Measurements from ENCODE around the gene HDLBP. TPM values are rescaled to one million over a fixed set of nuclear protein-coding genes. Genes with fewer than 3 reads are reported as not detected.

The HDLBP gene, protein sequence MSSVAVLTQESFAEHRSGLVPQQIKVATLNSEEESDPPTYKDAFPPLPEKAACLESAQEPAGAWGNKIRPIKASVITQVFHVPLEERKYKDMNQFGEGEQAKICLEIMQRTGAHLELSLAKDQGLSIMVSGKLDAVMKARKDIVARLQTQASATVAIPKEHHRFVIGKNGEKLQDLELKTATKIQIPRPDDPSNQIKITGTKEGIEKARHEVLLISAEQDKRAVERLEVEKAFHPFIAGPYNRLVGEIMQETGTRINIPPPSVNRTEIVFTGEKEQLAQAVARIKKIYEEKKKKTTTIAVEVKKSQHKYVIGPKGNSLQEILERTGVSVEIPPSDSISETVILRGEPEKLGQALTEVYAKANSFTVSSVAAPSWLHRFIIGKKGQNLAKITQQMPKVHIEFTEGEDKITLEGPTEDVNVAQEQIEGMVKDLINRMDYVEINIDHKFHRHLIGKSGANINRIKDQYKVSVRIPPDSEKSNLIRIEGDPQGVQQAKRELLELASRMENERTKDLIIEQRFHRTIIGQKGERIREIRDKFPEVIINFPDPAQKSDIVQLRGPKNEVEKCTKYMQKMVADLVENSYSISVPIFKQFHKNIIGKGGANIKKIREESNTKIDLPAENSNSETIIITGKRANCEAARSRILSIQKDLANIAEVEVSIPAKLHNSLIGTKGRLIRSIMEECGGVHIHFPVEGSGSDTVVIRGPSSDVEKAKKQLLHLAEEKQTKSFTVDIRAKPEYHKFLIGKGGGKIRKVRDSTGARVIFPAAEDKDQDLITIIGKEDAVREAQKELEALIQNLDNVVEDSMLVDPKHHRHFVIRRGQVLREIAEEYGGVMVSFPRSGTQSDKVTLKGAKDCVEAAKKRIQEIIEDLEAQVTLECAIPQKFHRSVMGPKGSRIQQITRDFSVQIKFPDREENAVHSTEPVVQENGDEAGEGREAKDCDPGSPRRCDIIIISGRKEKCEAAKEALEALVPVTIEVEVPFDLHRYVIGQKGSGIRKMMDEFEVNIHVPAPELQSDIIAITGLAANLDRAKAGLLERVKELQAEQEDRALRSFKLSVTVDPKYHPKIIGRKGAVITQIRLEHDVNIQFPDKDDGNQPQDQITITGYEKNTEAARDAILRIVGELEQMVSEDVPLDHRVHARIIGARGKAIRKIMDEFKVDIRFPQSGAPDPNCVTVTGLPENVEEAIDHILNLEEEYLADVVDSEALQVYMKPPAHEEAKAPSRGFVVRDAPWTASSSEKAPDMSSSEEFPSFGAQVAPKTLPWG (N-terminal part only)
- 892 and 1,286 TPM in 2 replicates for total RNA-seq

DNA sequence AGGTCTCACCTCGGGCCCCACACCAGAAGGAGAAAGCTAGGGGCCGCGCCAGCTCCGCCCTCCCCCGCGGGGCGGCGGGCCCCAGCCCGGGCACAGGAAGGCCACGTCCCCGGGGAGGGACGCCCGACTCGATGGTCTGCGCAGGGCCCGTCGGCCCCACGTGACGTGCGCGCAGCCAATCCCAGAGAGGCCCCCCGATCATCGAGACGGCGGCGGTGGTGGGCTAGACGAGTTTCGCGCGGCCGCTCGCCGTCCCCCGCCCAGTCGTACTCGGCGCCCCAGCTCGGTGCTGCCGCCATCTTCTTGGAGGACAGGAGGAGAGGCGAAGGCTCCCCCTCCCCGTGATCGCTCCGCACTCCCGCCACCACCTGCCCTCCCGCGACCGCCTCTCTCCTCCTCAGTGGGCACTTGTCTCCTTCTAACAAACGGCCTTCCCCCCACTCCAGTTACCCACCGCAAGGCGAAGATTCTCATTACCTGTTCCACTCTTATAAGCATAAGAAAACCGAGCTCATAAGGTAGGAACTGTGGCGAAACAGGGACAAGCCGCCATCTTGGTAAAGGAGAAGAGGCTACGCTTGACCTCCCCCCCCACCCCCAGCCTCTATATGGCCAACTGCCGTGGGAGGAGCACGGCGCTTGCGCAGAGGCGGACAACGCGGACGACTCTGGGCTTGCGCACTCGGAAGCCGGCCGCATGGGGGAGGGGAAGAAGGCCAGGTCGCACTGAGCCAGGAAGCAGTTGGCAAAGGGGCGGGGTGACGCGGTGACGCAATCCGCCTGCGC, at the start of gene HDLBP:
TSS of gene HDLBP (minus strand) at position 580 of the 786 bp plus-strand sequence. CDS start 48,803 bp downstream, outside the sequence.

DNA sequence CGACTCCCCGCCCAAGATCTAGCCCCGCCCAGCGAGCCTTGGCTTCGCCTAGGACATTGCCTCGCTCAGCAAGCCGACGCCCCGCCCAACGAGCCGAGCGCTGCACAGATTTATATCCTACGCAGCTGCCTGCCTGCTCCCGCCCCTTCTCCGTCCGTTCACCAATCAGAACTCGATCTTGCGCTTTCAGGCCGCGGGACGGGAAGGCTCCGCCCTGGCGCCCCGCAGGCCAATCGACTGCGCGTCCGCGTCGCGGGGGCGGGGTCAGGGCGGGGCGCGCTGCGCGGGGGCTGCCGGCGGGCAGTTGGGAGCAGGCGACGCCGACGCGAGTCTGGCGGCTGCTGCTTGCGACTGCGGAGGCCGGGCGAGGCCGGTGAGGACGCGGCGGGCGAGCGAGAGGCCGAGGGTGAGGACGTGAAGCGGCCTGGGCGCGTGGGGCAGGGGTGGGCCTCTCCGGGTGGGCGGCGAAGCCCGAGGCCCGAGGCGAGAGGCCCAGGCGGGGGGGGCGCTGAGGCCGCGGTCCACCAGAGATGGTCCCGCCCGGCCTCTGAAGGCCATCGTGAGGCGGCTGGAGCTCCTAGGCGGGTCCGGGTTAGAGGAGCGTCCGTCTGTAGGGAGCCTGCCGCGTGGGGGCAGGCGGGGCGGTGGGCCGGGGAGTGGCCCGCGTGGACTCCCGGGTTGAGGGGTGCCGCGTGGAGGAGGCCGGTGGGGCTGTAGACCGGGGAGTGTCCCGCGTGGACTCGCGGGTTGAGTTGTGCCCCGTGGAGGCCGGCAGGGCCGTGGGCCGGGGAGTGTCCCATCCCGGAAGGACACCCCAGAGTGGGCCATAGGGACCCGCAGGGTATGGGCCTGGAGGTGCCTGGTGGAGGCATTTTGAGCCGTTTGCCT, 40.8 kb upstream of the HDLBP start, which contains the start of gene FARP2:
TSS of gene FARP2 (plus strand) at position 303 of the 888 bp plus-strand sequence. CDS start 16,823 bp downstream, outside the sequence.

DNA sequence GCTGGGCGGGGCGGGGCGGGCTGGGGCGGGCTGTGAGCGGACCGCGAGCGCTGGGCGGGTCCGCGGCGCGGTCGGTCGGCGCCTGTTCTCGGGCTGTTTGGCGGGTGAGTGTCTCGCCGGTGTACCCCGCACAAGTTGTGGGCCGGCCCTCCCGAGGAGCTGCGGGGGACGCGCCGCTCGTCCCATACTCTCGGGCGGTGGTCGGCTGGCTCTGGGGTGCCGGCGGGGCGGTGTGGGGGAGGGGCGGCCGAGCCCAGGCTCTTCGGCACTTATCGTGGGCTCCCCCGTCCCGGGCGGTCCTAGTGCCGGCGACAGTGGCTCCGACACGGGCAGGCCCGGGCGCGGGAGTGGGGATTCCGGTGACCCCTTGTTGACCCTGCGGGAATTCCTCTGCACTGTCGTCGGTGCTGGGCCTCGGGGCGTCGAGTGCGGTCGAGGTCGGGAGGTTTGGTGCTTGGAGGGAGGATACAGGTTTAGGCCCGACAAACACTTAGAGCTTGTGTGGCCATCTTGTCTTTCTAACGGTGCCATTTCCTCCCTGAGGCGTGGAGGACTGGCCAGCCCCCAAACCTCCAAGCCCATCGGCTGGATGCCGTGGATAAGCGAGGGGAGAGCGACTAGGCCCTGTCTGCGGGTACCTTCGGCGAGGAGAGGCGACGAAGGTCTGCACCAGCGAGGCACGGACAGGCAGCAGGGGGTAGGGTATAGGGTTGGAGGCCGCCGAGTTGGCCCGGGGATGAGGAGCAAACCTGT, 583 bp upstream of the HDLBP start, which contains the start of gene SEPTIN2:
TSS of gene SEPTIN2 (plus strand) at position 47 of the 753 bp plus-strand sequence. CDS start 8,308 bp downstream, outside the sequence.

DNA sequence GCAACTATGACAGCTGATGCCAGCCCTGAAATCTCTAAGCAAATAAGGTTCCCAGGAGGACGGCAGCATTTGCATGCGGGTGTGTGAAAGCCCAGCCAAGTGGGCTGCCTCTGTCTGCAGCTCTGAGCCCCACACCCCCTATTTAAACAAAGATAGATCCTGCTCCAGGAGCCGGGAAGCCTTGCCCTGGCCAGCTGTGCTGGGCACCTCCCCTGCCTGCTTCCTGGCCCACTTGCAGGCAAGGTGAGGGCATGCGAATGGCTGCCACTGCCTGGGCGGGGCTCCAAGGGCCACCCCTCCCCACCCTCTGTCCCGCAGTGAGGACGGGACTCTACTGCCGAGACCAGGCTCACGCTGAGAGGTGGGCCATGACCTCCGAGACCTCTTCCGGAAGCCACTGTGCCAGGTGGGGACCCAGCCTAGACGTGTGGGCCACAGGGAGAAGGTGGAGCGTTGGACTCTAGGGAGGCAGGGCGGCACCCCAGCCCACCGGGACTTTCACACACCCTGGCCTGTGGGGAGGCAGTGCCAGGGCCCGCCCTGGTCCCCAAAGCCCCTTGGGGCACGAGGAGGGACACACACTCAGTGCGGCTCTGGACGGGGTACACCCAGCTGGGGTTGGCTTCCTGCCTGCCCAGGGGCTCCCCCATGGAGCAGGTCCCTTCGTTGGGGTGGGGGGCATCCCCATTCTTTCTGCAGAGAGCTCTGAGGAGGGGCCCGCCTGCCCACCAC, 126.9 kb downstream of the HDLBP start, which contains the start of gene ANO7:
TSS of gene ANO7 (plus strand) at position 317 of the 732 bp plus-strand sequence. CDS start 1,387 bp downstream, outside the sequence.

Other genes with a start within 250 kb of the HDLBP start
- 32.0 and 54.6 TPM in 2 replicates for gene MTERF4, start 213.4 kb downstream of the HDLBP start, total RNA-seq
- gene PASK, start 166.2 kb downstream of the HDLBP start, total RNA-seq: 5.2 and 10.8 TPM in 2 replicates
- gene PPP1R7, start 165.2 kb downstream of the HDLBP start, total RNA-seq: 78.4 and 90.4 TPM in 2 replicates
- gene ANO7, start 127.0 kb downstream of the HDLBP start, total RNA-seq: 0.37 and 0.44 TPM in 2 replicates
- 328 and 388 TPM in 2 replicates for gene SEPTIN2, start 253 bp upstream of the HDLBP start, total RNA-seq
- 26.5 TPM in 2 replicates for gene FARP2, start 40.6 kb upstream of the HDLBP start, total RNA-seq
- gene STK25, start 192.9 kb upstream of the HDLBP start, total RNA-seq: 170 and 196 TPM in 2 replicates
- 10.6 and 13.6 TPM in 2 replicates for gene BOK, start 243.1 kb upstream of the HDLBP start, total RNA-seq